Panc1 (cell line): Measurements from ENCODE around the gene GRIN2B. TPM values are rescaled to one million over a fixed set of nuclear protein-coding genes. Genes with fewer than 3 reads are reported as not detected.

Source experiments
- ATAC-seq: fragments of 200-7000 bp; cut with Tn5 transposase; 2 replicates; pipeline ENCODE4 v1.9.1; 2020; ENCODE audit warnings: mild to moderate bottlenecking, moderate library complexity
- BruUV-seq: library from RNA; stranded (reverse); fragments of 400-500 nt; replicated peaks from 2 replicates; lab custom pipeline; 2021; lab: Mats Ljungman, UMichigan
- CTCF ChIA-PET: fragments of 300-600 bp; sonication (Branson Sonifier 250); formaldehyde crosslinking; loops from one replicate; lab custom pipeline; 2022; ENCODE audit warnings: antibody characterized with exemption; lab: Charles Lee
- POLR2A ChIA-PET: fragments of 300-600 bp; sonication (Branson Sonifier 250); formaldehyde crosslinking; loops from one replicate; lab custom pipeline; 2022; ENCODE audit warnings: antibody characterized with exemption; lab: Charles Lee
- DNase-seq: peaks from one replicate; pipeline ENCODE4 v3.0.0-alpha.2; 2010; ENCODE audit warnings: low read depth, low spot score
- H3K27ac ChIP-seq: 2 replicates; pipeline ENCODE4 v1.5.1; 2011; ENCODE audit warnings: mild to moderate bottlenecking, low read length, inconsistent platforms
- H3K27me3 ChIP-seq: fragments of 200-500 bp; sonication (Bioruptor generic); 2 replicates; pipeline ENCODE4 v1.6.0; 2014; ENCODE audit warnings: low read length, inconsistent platforms; ENCODE audit not compliant: control insufficient read depth, insufficient read depth
- H3K36me3 ChIP-seq: fragments of 200-500 bp; sonication (Bioruptor generic); 2 replicates; pipeline ENCODE4 v1.5.1; 2014; ENCODE audit warnings: inconsistent platforms, mild to moderate bottlenecking, low read length, moderate library complexity; ENCODE audit not compliant: control insufficient read depth, insufficient read depth
- H3K4me1 ChIP-seq: 2 replicates; pipeline ENCODE4 v1.5.1; 2011; ENCODE audit warnings: inconsistent platforms, mild to moderate bottlenecking, low read length, moderate library complexity; ENCODE audit not compliant: control insufficient read depth, insufficient read depth
- H3K4me3 ChIP-seq, 2 experiments: 2 replicates each; pipeline ENCODE4 v1.5.1; 2011 to 2012; ENCODE audit warnings: low read depth in 2 of 2, low read length in 2 of 2, mild to moderate bottlenecking in 2 of 2, inconsistent platforms in 1 of 2, moderate library complexity in 1 of 2
- H3K9me3 ChIP-seq: fragments of 200-500 bp; sonication (Bioruptor generic); 2 replicates; pipeline ENCODE4 v1.5.1; 2014; ENCODE audit warnings: low read depth, mild to moderate bottlenecking, inconsistent platforms, low read length, moderate library complexity; ENCODE audit not compliant: control insufficient read depth, insufficient read depth
- CTCF ChIP-seq: fragments of 450-650 bp; IDR thresholded peaks from 2 replicates; pipeline ENCODE4 v1.5.1; 2017; ENCODE audit warnings: mild to moderate bottlenecking
- POLR2AphosphoS5 ChIP-seq: IDR thresholded peaks from 2 replicates; pipeline ENCODE4 v1.6.1; 2012; ENCODE audit warnings: mild to moderate bottlenecking, low read depth, low read length, moderate library complexity
- REST ChIP-seq, 2 experiments: IDR thresholded peaks; 2 replicates each; pipeline ENCODE4 v1.6.1; 2011 to 2012; ENCODE audit warnings: low read depth in 2 of 2, control low read depth in 1 of 2, low read length in 1 of 2, mild to moderate bottlenecking in 1 of 2, moderate library complexity in 1 of 2; ENCODE audit not compliant: insufficient read depth in 1 of 2
- SIN3A ChIP-seq: IDR thresholded peaks from 2 replicates; pipeline ENCODE4 v1.6.1; 2012; ENCODE audit warnings: low read depth, mild to moderate bottlenecking, low read length, moderate library complexity, borderline replicate concordance; ENCODE audit not compliant: insufficient read depth
- TCF7L2 ChIP-seq: IDR thresholded peaks from 2 replicates; pipeline ENCODE4 v1.6.1; 2011; ENCODE audit warnings: mild to moderate bottlenecking, low read depth, low read length, inconsistent platforms
- in situ Hi-C: cut with HindIII; loops from 2 replicates; pipeline ENCODE4 v1.10.0; 2016; ENCODE audit warnings: low sequenced_read_pairs, low pct_unique_long_range_greater_than_20kb
- intact Hi-C: fragments of 100-400 bp; cut with micrococcal nuclease; formaldehyde crosslinking; loops from one replicate; pipeline ENCODE4 v1.10.0; 2022; ENCODE audit not compliant: unreplicated experiment
- total RNA-seq: library from RNA; stranded (reverse); gene quantifications from one replicate; pipeline ENCODE4 v1.2.1, GENCODE V29; 2021; ENCODE audit not compliant: unreplicated experiment

GRIN2B gene
- total RNA-seq, 1 experiment from 2014 or later: not detected

- no peak for TF ChIP-seq REST (IDR thresholded peaks at IDR 0.05; ENCODE audit: insufficient read depth in 1 of 2, low read depth in 2 of 2, low read length in 1 of 2)
- no peak for TF ChIP-seq POLR2AphosphoS5
- peak; percentile 54 for TF ChIP-seq CTCF
- TF ChIP-seq TCF7L2: no peak
- TF ChIP-seq SIN3A: no peak
- DNase-seq (peak; percentile 18), ATAC-seq (no peak)
- Histone ChIP-seq H3K4me3 (no peak overlapping the region), H3K9me3 (peaks cover 3% of the 10 kb centered on the region; the same call in 1 of the 2 replicates), H3K36me3 (no peaks in the 10 kb centered on the region), H3K27ac (no peak overlapping the region), H3K4me1 (no peaks in the 10 kb centered on the region), H3K27me3 (no peaks in the 10 kb centered on the region)
- ChIA-PET CTCF (no interaction called here), POLR2A (no interaction called here)
- intact Hi-C loops: loop anchor here (5.0 to 10.0 kb wide), 2 partner anchors 79 to 667 kb away; no protein-coding TSS in a partner anchor
- BruUV-seq: no TSS peak
- in situ Hi-C loops: no loop called here
Observed at GRCh38 chr12:13941258-13942249, 39.8 kb downstream of the GRIN2B start.

GRCh38 chr12:13940335-13940865 is 41.0 kb downstream of the GRIN2B start:
- BruUV-seq: no TSS peak
- ChIA-PET POLR2A (no interaction called here), CTCF (no interaction called here)
- H3K4me1 ChIP-seq: no peaks in the 10 kb centered on the region
- DNase-seq (no peak), ATAC-seq (no peak)
- no peak overlapping the region for H3K4me3 ChIP-seq
- H3K27ac ChIP-seq: no peak overlapping the region
- H3K9me3 ChIP-seq: peaks cover 3% of the 10 kb centered on the region; the same call in 1 of the 2 replicates
- H3K27me3 ChIP-seq: no peaks in the 10 kb centered on the region
- in situ Hi-C loops: no loop called here
- intact Hi-C loops: loop anchor here (5.0 to 10.0 kb wide), 2 partner anchors 78 to 666 kb away; no protein-coding TSS in a partner anchor
- no peaks in the 10 kb centered on the region for H3K36me3 ChIP-seq
- no peak for TF ChIP-seq REST (IDR thresholded peaks at IDR 0.05; ENCODE audit: insufficient read depth in 1 of 2, low read depth in 2 of 2, low read length in 1 of 2)
- TF ChIP-seq SIN3A: no peak
- TF ChIP-seq CTCF: no peak
- TF ChIP-seq POLR2AphosphoS5: no peak
- no peak for TF ChIP-seq TCF7L2
